ENCODE data around the gene GYG2.
"Not testable (repeated sequence)": the region's sequence is repeated elsewhere in the genome, so short reads cannot be mapped to it uniquely, and the experiment has no call there.

The GYG2 gene

DNA sequence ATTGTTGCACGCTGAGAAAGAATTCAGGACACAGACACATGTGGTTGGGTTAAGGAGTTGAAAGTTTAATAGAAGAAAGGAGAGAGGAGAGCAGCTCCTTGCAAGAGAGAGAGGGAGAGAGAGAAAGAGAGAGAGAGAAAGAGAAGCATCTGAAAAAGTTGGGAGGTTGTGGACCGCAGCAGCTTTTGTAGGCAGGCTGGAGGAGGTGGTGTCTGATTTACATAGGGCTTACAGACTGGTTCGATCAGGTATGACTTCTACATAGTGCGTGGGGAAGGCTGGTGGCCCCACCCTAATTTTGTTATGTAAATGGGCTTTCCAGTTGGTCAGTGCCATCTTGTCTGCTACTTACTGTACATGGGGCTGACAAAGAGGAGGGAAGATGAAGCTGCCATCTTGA, 27.5 kb upstream of the GYG2 start:
- no peak for ATAC-seq (ENCODE audit: low read depth)
- peaks cover 2% of the 10 kb centered on the region for H3K27me3 Mint-ChIP-seq
- H3K4me1 Mint-ChIP-seq, result no peaks in the 10 kb centered on the region
- H3K4me3 Mint-ChIP-seq, result no peak overlapping the region
- H3K36me3 Mint-ChIP-seq, result peaks cover 5% of the 10 kb centered on the region
- H3K9me3 Mint-ChIP-seq, result peaks cover 2% of the 10 kb centered on the region
- peak overlapping the region; percentile 5 for H3K27ac Mint-ChIP-seq
- DNase-seq (ENCODE audit: low spot score in 2 of 2), result no peak

DNA sequence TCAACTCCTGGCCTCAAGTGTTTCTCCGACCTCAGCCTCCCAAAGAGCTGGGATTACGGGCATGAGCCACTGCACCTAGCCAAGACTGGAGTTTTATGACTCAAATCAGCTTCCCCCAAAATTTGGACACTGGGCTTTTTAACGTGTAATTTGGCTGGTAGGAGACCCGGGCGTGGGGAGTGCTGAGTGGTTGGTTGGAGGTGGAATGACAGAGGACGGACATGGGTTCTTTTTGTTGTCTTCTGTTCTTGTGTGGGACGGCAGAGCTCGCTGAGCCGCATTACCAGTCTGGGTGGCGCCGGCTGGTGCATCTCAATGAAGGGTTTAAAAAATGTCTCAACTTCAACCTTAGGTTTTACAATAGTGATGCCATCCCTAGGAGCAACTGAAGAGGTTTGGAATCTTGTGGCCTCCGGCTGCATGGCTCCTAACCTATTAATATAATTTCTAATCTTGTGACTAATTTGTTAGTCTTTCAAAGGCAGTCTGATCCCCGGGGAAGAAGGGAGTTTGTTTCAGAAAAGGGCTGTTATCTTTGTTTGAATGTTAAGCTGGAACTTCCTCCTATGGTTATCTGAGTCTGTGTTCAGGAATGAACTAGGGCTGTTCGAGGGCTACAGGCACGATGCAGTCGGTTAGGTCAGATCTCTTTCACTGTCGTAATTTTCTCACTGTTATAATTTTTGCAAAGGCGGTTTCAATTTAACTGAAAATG, 26.2 kb upstream of the GYG2 start:
- ATAC-seq (ENCODE audit: low read depth); H3K36me3 Mint-ChIP-seq; H3K4me3 Mint-ChIP-seq; H3K27me3 Mint-ChIP-seq; DNase-seq (ENCODE audit: low spot score in 2 of 2); H3K27ac Mint-ChIP-seq; H3K4me1 Mint-ChIP-seq; H3K9me3 Mint-ChIP-seq: not testable (repeated sequence)

DNA sequence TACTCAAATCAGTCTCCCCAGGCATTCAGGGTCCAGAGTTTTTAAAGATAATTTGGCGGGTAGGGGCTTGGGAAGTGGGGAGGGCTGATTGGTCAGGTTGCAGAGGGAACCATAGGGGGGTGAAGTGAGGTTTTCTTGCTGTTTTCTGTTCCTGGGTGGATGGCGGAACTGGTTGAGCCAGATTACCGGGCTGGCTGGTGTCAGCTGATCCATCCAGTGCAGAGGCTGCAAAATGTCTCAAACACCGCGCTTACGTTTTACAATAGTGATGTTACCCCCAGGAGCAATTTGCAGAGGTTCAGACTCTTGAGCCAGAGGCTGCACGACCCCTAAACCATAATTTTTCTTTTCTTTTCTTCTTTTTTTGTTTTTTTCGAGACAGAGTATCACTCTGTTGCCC, 25.2 kb upstream of the GYG2 start:
- not testable (repeated sequence) for H3K4me1 Mint-ChIP-seq; H3K4me3 Mint-ChIP-seq; H3K27me3 Mint-ChIP-seq; H3K36me3 Mint-ChIP-seq; H3K27ac Mint-ChIP-seq; H3K9me3 Mint-ChIP-seq; ATAC-seq (ENCODE audit: low read depth); DNase-seq (ENCODE audit: low spot score in 2 of 2)

DNA sequence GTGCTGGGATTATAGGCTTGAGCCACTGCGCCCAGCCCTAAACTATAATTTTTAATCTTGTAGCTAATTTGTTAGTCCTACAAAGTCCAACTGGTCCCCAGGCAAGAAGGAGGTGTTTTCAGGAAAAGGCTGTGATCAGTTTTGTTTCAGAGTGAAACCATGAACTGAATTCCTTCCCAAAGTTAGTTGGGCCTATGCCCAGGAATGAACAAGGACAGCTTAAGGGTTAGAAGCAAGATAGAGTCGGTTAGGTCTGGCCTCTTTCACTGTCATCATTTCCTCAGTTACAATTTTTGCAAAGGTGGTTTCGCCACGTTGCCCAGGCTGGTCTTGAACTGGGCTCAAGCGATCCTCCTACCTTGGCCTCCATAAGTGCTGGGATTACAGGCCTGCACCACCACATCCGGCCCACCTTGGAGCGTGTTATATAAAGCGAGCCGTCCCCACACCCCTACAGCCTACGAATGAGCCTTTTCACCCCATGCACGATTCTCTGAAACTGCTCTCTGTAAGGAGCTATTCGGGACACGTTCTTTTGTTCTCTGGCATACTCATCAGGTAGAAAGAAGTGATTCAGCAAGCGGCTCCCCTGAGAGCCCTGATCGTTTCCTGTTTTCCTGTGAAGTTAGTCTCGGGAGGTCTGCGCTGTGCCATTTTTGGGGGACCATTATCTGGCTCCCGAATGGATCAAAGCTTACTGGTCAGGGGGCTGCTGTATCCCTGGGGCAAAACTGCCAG, 24.5 kb upstream of the GYG2 start:
- H3K27me3 Mint-ChIP-seq; ATAC-seq (ENCODE audit: low read depth); H3K36me3 Mint-ChIP-seq; H3K9me3 Mint-ChIP-seq; H3K4me3 Mint-ChIP-seq; H3K27ac Mint-ChIP-seq; DNase-seq (ENCODE audit: low spot score in 2 of 2); H3K4me1 Mint-ChIP-seq: not testable (repeated sequence)

DNA sequence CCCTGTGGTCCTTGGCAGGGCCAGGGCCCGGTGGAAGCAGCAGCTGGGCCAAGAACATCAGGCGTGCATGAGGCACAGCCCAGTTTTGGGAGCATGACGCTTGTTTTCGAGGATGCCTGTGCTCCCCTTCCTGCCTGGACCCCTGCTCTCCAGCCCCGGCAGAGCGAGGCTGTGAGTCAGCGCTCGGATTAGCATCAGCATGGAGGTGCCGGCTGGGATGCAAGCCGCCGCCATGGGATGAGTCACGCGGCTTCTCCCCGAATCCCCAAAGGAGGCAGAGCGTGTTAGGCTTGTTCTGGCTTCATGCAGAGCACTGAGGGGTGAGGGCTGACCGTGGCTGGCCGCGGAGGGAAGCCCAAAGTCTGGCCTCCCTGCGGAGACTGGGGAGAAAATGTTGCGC, 23.9 kb upstream of the GYG2 start:
- not testable (repeated sequence) for H3K4me1 Mint-ChIP-seq; H3K9me3 Mint-ChIP-seq; DNase-seq (ENCODE audit: low spot score in 2 of 2); H3K36me3 Mint-ChIP-seq; H3K4me3 Mint-ChIP-seq; H3K27me3 Mint-ChIP-seq; H3K27ac Mint-ChIP-seq; ATAC-seq (ENCODE audit: low read depth)

DNA sequence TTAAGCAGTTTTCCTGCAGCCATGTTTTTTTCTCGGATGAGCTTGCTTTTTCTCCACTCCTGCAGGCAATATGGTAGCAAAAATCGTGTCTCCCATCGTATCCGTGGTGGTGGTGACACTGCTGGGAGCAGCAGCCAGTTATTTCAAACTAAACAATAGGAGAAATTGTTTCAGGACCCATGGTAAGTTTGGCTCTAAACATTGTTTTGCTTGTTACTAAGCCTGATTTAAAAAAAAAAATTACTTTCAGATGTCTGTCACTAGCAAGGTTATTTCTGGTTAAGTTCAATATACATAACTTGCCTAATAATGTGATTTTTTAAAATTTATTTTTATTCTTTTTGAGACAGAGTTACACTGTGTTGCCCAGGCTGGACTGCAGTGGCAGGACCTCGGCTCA, 17.5 kb upstream of the GYG2 start:
- H3K4me3 Mint-ChIP-seq, result no peak overlapping the region
- no peaks in the 10 kb centered on the region for H3K4me1 Mint-ChIP-seq
- no peak for ATAC-seq (ENCODE audit: low read depth)
- peaks cover 8% of the 10 kb centered on the region for H3K27me3 Mint-ChIP-seq
- DNase-seq (ENCODE audit: low spot score in 2 of 2), result no peak
- no peak overlapping the region for H3K27ac Mint-ChIP-seq
- H3K36me3 Mint-ChIP-seq, result no peaks in the 10 kb centered on the region
- no peaks in the 10 kb centered on the region for H3K9me3 Mint-ChIP-seq

DNA sequence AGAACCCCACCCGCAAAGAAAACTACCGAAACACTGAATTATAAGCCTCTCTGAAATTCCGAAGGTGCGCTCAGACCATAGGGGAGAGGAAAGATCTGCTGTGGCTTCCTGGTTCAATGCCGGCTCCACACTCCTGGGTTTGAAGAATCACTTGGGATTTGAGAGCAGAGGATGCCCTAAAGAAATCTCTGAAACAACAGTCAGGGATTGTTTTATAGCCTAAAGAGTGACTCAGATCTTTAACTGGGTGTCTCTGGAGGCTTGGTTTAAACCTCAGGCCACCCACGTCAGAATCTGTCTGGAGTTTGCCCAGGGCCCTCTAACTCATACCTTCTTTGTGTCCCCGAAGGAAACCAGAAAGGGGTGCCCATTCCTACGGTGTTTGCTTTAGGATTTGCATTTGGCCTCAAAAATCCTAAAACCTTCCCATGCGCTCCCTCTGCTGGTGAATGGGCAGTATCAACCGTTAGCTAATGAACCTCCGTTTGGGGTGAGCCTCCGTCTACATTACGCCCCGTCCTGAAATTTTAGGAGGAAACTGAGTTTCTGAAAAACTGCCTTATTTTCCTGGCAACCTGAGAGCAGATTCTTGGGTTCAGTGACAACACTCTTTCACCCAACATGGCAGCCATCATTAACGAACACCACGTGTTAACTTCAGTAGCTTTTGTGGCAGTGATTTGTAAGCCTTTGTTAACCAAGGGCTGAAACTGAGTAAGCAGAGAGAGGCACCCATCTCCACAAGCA, 16.4 kb upstream of the GYG2 start:
- Mint-ChIP-seq H3K27me3 (peaks cover 10% of the 10 kb centered on the region), H3K4me3 (peak overlapping the region; percentile 65)
- ATAC-seq (ENCODE audit: low read depth) (peak; percentile 26), DNase-seq (ENCODE audit: low spot score in 2 of 2) (peak; percentile 4 to 41)
- not testable (repeated sequence) for H3K9me3 Mint-ChIP-seq, H3K4me1 Mint-ChIP-seq, H3K27ac Mint-ChIP-seq, H3K36me3 Mint-ChIP-seq

DNA sequence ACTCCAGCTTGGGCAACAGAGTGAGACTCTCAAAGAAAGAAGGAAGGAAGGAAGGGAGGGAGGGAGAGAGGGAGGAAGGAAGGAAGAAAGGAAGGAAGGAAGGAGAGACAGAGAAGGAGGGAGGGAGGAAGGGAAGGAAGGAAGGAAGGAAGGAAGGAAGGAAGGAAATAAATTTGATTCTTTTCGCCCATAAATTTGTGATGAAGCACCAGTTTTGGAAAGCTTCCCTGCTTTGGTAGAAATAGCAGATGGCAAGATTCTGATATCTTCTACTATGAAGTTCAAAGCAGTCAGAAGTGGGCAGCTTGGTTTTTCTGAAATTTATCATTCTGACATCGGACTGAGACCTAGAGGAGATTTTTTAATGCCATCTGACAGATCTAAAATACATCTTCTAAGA, 11.7 kb upstream of the GYG2 start:
- ATAC-seq (ENCODE audit: low read depth) (no peak), DNase-seq (ENCODE audit: low spot score in 2 of 2) (no peak)
- Mint-ChIP-seq H3K27ac (no peak overlapping the region), H3K27me3 (peaks cover 7% of the 10 kb centered on the region), H3K4me3 (no peak overlapping the region), H3K36me3 (no peaks in the 10 kb centered on the region), H3K9me3 (no peaks in the 10 kb centered on the region), H3K4me1 (no peaks in the 10 kb centered on the region)

DNA sequence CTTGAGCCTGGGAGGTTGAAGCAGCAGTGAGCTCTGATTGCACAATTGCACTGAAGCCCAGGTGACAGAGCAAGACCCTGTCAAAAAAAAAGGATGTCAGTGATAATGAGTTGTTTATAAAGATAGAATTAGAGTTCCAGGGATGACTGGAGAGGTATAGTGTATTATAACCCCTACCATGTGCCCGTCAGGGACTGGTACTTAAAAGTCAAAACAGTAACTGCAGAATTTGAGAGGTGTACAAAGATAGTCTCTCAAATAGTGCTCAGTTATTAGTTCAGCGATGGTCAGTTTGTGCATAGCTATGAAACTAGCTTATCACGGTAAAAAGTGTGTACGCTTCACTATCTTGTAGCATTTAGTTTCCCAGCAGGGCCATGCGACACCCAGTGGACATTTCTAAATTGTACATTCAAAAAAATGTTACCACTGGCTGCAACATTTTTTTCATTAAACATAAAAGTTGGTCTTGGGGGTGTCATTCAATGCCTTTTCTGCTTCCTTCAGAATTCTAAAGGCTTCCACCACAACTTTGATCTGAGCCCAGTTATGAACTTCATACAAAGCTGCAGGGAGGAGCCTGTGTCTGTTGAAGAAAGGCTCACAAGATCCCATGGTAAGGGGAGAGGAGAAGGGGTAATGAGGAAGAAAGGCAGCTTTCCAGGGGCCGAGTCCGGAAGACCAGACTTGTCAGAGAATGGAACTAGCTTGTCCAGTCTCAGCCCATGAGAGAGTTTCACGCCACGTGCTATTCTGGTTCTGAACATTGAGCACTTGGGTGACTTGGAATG, 9.2 kb upstream of the GYG2 start:
- Mint-ChIP-seq H3K4me3 (no peak overlapping the region), H3K4me1 (no peaks in the 10 kb centered on the region), H3K36me3 (no peaks in the 10 kb centered on the region), H3K27me3 (peaks cover 5% of the 10 kb centered on the region), H3K27ac (no peak overlapping the region), H3K9me3 (no peaks in the 10 kb centered on the region)
- DNase-seq (ENCODE audit: low spot score in 2 of 2) (no peak), ATAC-seq (ENCODE audit: low read depth) (no peak)

DNA sequence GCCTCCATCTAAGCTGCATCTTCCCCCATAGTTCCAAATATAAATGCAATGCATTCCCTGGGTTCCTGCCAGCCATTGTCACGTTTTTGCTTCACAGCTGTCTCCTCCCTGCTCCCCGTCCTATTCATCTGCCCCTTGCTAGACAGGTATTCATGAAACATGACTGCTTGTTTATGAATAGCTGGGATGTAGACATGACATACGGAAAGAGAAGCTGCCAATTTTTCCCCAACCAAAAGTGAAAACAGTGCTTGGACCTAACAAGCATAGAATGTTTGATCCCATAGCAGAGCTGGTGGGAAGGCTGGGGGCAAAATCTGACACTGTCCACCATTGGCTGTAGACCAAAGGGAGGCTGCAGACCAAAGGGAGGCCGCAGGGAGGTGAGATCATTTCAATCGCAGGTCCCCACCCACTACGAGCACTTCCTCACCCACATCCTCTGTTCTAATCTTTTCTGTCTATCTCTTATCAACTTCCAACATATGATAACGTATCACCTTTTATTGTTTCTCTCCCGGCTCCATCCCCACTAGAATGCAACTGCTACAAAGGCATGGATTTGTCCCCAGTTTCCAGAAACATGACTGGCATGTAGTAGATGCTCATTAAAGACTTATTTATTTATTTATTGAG, 8.5 kb upstream of the GYG2 start:
- Mint-ChIP-seq H3K27ac (no peak overlapping the region), H3K4me3 (no peak overlapping the region), H3K9me3 (no peaks in the 10 kb centered on the region), H3K27me3 (peaks cover 5% of the 10 kb centered on the region), H3K4me1 (no peaks in the 10 kb centered on the region), H3K36me3 (no peaks in the 10 kb centered on the region)
- ATAC-seq (ENCODE audit: low read depth) (no peak), DNase-seq (ENCODE audit: low spot score in 2 of 2) (no peak)

DNA sequence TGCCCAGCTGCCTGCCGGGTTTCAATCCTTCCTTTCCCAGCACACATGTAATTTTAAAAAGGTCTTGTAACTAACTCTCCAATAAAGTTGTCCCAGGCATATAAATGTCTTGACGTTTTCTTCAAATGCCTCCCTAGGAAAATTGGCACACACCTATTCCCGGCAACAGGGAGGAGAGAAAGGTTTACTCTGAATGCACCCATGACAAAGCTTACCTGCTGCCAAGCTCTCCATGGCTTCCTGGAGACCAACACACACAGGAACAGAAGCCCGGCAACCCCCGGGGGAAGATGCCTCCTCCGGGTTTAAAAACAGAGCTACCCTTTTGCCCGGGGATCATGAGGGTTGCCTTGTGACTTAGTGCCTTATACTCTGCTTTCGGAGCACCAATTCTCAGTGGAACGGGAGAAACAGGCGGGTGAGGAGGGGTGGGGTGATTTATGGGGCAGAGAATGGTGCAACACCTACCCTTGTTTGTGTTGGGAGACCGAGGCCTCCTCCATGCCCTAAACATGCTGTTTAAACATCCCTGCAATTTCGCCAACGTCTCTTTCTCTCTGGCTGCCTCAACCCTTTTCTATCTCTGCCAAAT, 4.8 kb upstream of the GYG2 start:
- Mint-ChIP-seq H3K9me3 (no peaks in the 10 kb centered on the region), H3K27me3 (peaks cover 3% of the 10 kb centered on the region), H3K4me1 (no peaks in the 10 kb centered on the region), H3K27ac (no peak overlapping the region), H3K36me3 (no peaks in the 10 kb centered on the region), H3K4me3 (no peak overlapping the region)
- DNase-seq (ENCODE audit: low spot score in 2 of 2) (no peak), ATAC-seq (ENCODE audit: low read depth) (no peak)

DNA sequence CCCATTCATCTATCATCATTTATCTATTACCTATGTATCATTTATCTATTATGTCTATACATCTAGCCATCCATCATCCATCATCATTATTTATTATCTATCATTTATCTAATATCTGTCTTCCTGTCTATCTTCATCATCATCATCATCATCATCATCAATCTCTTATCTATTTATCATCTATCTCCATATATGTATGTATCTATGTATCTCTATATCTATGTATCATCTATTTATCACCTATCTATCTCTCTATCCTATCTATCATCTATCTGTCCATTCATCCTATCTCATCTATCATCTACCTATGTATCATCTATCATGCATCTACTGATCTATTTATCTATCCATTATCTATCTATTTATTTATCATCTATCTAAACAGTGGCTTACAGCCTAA, 3.8 kb upstream of the GYG2 start:
- no peaks in the 10 kb centered on the region for H3K9me3 Mint-ChIP-seq
- no peak overlapping the region for H3K27ac Mint-ChIP-seq
- no peak for ATAC-seq (ENCODE audit: low read depth)
- H3K4me1 Mint-ChIP-seq, result no peaks in the 10 kb centered on the region
- H3K36me3 Mint-ChIP-seq, result no peaks in the 10 kb centered on the region
- no peak for DNase-seq (ENCODE audit: low spot score in 2 of 2)
- H3K27me3 Mint-ChIP-seq, result peaks cover 3% of the 10 kb centered on the region
- H3K4me3 Mint-ChIP-seq, result no peak overlapping the region

DNA sequence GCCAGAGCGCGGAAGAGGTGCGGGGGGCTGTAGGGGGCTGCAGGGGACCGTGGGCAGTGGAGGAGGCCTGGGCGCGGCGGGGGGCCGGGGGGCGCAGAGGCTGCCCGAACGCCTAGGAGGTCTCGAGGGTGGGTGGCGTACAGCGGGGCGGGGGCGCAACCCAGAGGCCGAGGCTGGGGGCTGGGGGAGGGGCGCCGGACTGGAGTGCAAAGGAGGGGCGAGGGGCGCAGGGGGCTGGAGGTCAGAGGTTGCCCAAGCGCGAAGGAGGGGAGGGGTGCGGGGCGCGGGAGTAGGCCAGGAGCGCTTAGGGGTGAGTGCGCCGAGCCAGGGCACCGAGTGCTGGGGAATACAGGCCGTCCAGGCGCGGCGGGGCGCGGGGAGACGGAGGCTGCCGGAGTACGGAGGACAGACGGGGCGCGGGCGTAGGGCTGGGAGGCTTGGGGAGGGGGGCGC, 255 bp downstream of the GYG2 start:
- ATAC-seq (ENCODE audit: low read depth) (no peak), DNase-seq (ENCODE audit: low spot score in 2 of 2) (no peak)
- H3K9me3 Mint-ChIP-seq, result no peaks in the 10 kb centered on the region
- no peaks in the 10 kb centered on the region for H3K4me1 Mint-ChIP-seq
- H3K36me3 Mint-ChIP-seq, result no peaks in the 10 kb centered on the region
- H3K4me3 Mint-ChIP-seq, result no peak overlapping the region
- peaks cover 8% of the 10 kb centered on the region for H3K27me3 Mint-ChIP-seq
- H3K27ac Mint-ChIP-seq, result no peak overlapping the region

Measured in memory B cell (primary cell).